ENCODE results near the gene ADCYAP1R1. TPM values are rescaled to one million over a fixed set of nuclear protein-coding genes. Genes with fewer than 3 reads are reported as not detected.
A peak's percentile ranks its signal among the peaks of the same experiment; 100 is the strongest.

The ADCYAP1R1 gene
- total and polyA plus RNA-seq, 3 donors from 2014 or later: 3.2 to 4.8 (median 4.3) TPM

DNA sequence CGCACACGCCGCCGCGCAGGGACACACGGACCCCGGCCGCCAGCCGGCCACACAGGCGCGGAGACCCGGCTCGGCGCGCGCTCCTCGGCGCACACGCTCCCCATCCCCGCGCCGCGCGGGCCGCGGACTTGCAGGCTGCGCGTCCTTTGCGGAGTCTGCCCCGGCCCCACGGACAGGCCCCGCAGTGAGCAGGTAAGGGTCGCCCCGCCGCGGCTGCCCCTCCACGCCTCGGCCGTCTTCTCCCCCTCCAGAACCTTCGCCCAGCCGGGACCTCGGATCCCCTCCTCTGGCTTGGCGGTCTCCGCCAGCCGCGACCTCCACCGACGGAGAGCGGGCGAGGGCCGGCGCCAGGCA lies 356 bp downstream of the ADCYAP1R1 start:
- WGBS, 2 donors: 1% methylated on average over 22 of the region's 52 CpGs; no CpG with 5 or more reads in 1 of the 2 donors
- no peak for DNase-seq
- H3K27me3 ChIP-seq: no peaks in the 10 kb centered on the region
- TF ChIP-seq POLR2A (IDR thresholded peaks at IDR 0.05): no peak
- TF ChIP-seq, protein P1, sequence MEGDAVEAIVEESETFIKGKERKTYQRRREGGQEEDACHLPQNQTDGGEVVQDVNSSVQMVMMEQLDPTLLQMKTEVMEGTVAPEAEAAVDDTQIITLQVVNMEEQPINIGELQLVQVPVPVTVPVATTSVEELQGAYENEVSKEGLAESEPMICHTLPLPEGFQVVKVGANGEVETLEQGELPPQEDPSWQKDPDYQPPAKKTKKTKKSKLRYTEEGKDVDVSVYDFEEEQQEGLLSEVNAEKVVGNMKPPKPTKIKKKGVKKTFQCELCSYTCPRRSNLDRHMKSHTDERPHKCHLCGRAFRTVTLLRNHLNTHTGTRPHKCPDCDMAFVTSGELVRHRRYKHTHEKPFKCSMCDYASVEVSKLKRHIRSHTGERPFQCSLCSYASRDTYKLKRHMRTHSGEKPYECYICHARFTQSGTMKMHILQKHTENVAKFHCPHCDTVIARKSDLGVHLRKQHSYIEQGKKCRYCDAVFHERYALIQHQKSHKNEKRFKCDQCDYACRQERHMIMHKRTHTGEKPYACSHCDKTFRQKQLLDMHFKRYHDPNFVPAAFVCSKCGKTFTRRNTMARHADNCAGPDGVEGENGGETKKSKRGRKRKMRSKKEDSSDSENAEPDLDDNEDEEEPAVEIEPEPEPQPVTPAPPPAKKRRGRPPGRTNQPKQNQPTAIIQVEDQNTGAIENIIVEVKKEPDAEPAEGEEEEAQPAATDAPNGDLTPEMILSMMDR (IDR thresholded peaks at IDR 0.05): no peak
- intact Hi-C loops (cut with DNase I; ENCODE audit: low total_unique reads): no loop called here
- H3K4me3 ChIP-seq: peak overlapping the region; percentile 56 to 67
- no peaks in the 10 kb centered on the region for H3K9me3 ChIP-seq
- H3K4me1 ChIP-seq: no peaks in the 10 kb centered on the region
- no peak overlapping the region for H3K27ac ChIP-seq
- H3K36me3 ChIP-seq (ENCODE audit: low read depth, missing control alignments): no peaks in the 10 kb centered on the region

DNA sequence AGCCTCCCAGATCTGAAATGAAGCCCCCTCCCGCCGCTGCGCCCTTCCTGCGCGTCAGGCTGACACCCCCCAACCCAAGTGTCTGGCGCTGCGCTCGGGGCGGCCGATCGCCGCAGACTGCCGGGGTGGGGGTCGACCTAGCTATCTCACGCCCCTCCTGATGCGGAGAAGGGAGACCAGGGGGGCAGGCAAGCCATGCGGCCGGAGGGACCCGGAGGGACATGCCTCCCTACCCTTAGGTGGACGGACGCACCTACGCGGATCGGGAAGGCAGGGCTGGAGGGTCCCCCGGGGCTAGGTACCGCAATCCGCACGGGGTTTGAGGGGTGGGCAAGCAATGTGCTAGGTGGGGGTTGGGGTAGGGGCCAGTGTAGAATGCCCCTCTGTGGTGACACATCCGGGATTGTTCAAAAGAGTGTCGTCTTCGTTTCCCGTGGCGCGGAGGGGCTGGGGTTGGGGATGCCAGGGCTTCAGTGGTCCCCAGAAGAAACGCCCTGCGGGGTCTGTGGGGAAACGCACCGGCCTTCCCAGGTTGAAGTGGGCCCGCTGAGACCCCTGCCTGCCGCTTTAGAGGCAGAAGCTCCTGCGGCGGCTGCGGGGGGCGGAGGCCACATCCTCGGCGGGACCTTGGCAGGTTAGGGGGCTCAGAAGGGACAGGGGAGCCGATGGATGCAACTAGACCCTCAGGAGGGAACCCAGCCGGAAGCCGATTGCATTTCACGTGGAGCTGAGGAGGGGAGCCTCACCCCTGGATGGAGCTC lies 913 bp downstream of the ADCYAP1R1 start:
- 2 to 4% methylated on average over 22 to 50 of the region's 50 CpGs for WGBS, 2 donors
- peak overlapping the region; percentile 56 to 67 for H3K4me3 ChIP-seq
- H3K4me1 ChIP-seq: no peaks in the 10 kb centered on the region
- no peaks in the 10 kb centered on the region for H3K27me3 ChIP-seq
- no peaks in the 10 kb centered on the region for H3K9me3 ChIP-seq
- TF ChIP-seq POLR2A (IDR thresholded peaks at IDR 0.05): no peak
- TF ChIP-seq, protein P1 (IDR thresholded peaks at IDR 0.05): no peak
- DNase-seq: no peak
- no peaks in the 10 kb centered on the region for H3K36me3 ChIP-seq (ENCODE audit: low read depth, missing control alignments)
- intact Hi-C loops (cut with DNase I; ENCODE audit: low total_unique reads): no loop called here
- H3K27ac ChIP-seq: no peak overlapping the region

DNA sequence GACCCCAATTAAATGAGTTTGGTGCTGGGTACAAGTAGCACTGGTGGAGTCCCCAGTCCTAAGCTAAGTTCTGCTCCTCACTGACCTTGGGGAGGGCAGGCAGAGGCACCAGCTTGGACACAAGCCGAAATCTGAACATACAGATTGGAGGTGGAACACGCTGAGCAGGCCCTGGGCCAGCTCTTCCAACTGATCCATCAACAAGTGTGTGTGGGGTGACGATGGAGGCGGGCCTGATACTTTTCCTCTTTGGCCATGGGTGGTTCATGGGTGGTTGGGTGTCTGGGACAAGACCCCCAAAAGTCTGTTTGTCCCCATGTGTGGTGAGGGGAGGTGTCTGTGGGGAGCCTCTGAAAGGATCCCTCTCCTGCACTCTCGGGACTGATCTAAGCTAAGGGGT lies 1.9 kb downstream of the ADCYAP1R1 start:
- 76 to 86% methylated on average over 5 of the region's 5 CpGs for WGBS, 2 donors
- TF ChIP-seq POLR2A (IDR thresholded peaks at IDR 0.05): no peak
- TF ChIP-seq, protein P1 (IDR thresholded peaks at IDR 0.05): no peak
- no peak for DNase-seq
- intact Hi-C loops (cut with DNase I; ENCODE audit: low total_unique reads): no loop called here
- Histone ChIP-seq H3K36me3 (ENCODE audit: low read depth, missing control alignments) (no peaks in the 10 kb centered on the region), H3K27ac (no peak overlapping the region), H3K4me1 (no peaks in the 10 kb centered on the region), H3K9me3 (no peaks in the 10 kb centered on the region), H3K4me3 (no peak overlapping the region), H3K27me3 (no peaks in the 10 kb centered on the region)

DNA sequence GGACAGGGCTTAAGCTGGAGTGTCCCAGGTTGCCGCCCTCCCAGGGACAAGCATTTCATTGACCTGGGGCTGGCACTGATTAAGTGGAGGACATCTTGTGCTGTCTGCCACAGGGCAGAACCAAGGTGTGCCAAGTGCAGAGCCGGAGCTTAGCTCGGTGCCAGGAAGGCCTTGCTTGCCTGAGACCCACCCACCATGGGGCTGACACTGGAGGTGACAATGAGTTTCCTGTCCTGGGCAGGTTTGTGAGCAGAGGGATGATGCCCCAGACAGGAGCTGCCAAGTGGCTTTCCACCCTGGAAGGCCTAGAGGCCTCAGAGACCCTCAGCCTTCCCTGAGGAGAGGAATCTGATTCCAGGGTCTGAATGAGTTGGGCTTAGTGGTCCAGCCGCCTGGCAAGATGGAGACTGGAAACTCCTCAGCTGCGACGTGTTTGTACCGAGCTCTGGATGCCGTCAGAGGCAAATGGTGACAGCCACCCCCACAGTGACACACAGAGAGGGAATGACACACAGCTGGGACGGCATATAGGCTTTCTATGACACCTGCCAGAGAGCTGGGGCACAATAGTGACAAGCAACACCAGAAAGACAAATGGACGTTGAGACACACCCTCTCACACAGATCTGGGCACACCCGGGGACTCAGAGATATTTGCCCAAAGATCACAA lies 2.6 kb downstream of the ADCYAP1R1 start:
- intact Hi-C loops (cut with DNase I; ENCODE audit: low total_unique reads): no loop called here
- Histone ChIP-seq H3K36me3 (ENCODE audit: low read depth, missing control alignments) (no peaks in the 10 kb centered on the region), H3K9me3 (no peaks in the 10 kb centered on the region), H3K27me3 (no peaks in the 10 kb centered on the region), H3K4me1 (no peaks in the 10 kb centered on the region), H3K27ac (no peak overlapping the region), H3K4me3 (no peak overlapping the region)
- TF ChIP-seq POLR2A (IDR thresholded peaks at IDR 0.05): no peak
- TF ChIP-seq, protein P1 (IDR thresholded peaks at IDR 0.05): no peak
- no peak for DNase-seq
- 84 to 88% methylated on average over 10 to 11 of the region's 11 CpGs for WGBS, 2 donors
